CD14-positive monocyte (primary cell): ENCODE measurements around the gene THBS1. TPM values are rescaled to one million over a fixed set of nuclear protein-coding genes. Genes with fewer than 3 reads are reported as not detected.

Source experiments
- DNase-seq, 3 donors: peaks; one replicate each; pipeline ENCODE4 v3.0.0-alpha.2; 2011 to 2022
- H2AFZ ChIP-seq: 2 replicates; pipeline ENCODE4 v1.6.0; 2012; ENCODE audit warnings: mild to moderate bottlenecking, low read depth, low read length, inconsistent platforms; ENCODE audit not compliant: insufficient read depth, poor library complexity, severe bottlenecking
- H3K27ac ChIP-seq, 2 donors: 1 replicate in 1 of 2; 2 replicates in 1 of 2; pipeline ENCODE4 v1.5.1; 2012 to 2013; ENCODE audit warnings: low read length in 2 of 2, control low read depth in 1 of 2, inconsistent platforms in 1 of 2, low read depth in 1 of 2, mild to moderate bottlenecking in 1 of 2
- H3K27me3 ChIP-seq, 2 donors: one replicate each; pipeline versions ENCODE4 v1.6.0 to v1.6.1; 2011 to 2013; ENCODE audit warnings: low read length in 2 of 2; ENCODE audit not compliant: control insufficient read depth in 2 of 2, insufficient read depth in 2 of 2
- H3K36me3 ChIP-seq, 2 donors: replicated peaks in 1 of 2; 1 replicate in 1 of 2; 2 replicates in 1 of 2; pipeline versions ENCODE4 v1.5.1 to v1.6.1; 2012 to 2013; ENCODE audit warnings: low read length in 2 of 2, control low read depth in 1 of 2, inconsistent platforms in 1 of 2, mild to moderate bottlenecking in 1 of 2; ENCODE audit not compliant: insufficient read depth in 2 of 2, control insufficient read depth in 1 of 2
- H3K4me1 ChIP-seq, 2 donors: 1 replicate in 1 of 2; 2 replicates in 1 of 2; pipeline versions ENCODE4 v1.5.1 to v1.6.1; 2012 to 2013; ENCODE audit warnings: low read length in 2 of 2, control low read depth in 1 of 2, inconsistent platforms in 1 of 2, mild to moderate bottlenecking in 1 of 2, moderate library complexity in 1 of 2; ENCODE audit not compliant: insufficient read depth in 2 of 2, control insufficient read depth in 1 of 2
- H3K4me2 ChIP-seq: replicated peaks from 2 replicates; pipeline ENCODE3; 2012; ENCODE audit warnings: low read length, moderate library complexity, mild to moderate bottlenecking; ENCODE audit not compliant: poor library complexity, severe bottlenecking; ENCODE audit errors: extremely low read depth
- H3K4me3 ChIP-seq, 3 experiments: fragments of 200-600 bp in 1 of 3; sonication (generic) in 1 of 3; replicated peaks in 1 of 3; 1 replicate in 2 of 3; 2 replicates in 1 of 3; pipeline ENCODE4 v1.5.1; 2011 to 2013; ENCODE audit warnings: low read length in 3 of 3, mild to moderate bottlenecking in 3 of 3, control low read depth in 2 of 3, low read depth in 2 of 3, inconsistent platforms in 1 of 3, moderate library complexity in 1 of 3
- H3K79me2 ChIP-seq: 2 replicates; pipeline ENCODE4 v1.6.0; 2012; ENCODE audit warnings: mild to moderate bottlenecking, control low read depth, inconsistent platforms, low read length, moderate library complexity; ENCODE audit not compliant: insufficient read depth
- H3K9ac ChIP-seq: 2 replicates; pipeline ENCODE4 v1.6.0; 2017; ENCODE audit warnings: low read length, mild to moderate bottlenecking; ENCODE audit not compliant: insufficient read depth, poor library complexity, severe bottlenecking
- H3K9me3 ChIP-seq, 2 donors: replicated peaks in 1 of 2; 1 replicate in 1 of 2; 2 replicates in 1 of 2; pipeline versions ENCODE4 v1.5.1 to v1.6.1; 2012 to 2013; ENCODE audit warnings: low read length in 2 of 2, control low read depth in 1 of 2; ENCODE audit not compliant: control insufficient read depth in 1 of 2, insufficient read depth in 1 of 2
- H4K20me1 ChIP-seq: 2 replicates; pipeline ENCODE4 v1.6.0; 2012; ENCODE audit warnings: mild to moderate bottlenecking, low read length, control low read depth, moderate library complexity; ENCODE audit not compliant: insufficient read depth
- H3K27ac Mint-ChIP-seq, 7 donors: one replicate each; pipeline ENCODE4 v1.8.0; 2020; ENCODE audit warnings: mild to moderate bottlenecking in 7 of 7, mixed read lengths in 7 of 7, moderate library complexity in 6 of 7, inconsistent platforms in 2 of 7
- H3K27me3 Mint-ChIP-seq, 3 donors: one replicate each; pipeline ENCODE4 v1.8.0; 2021 to 2022; ENCODE audit warnings: low read depth in 3 of 3, mild to moderate bottlenecking in 3 of 3, mixed read lengths in 3 of 3, moderate library complexity in 3 of 3, inconsistent platforms in 1 of 3
- H3K36me3 Mint-ChIP-seq, 2 donors: one replicate each; pipeline ENCODE4 v1.8.0; 2020; ENCODE audit warnings: mixed read lengths in 2 of 2, inconsistent platforms in 1 of 2, mild to moderate bottlenecking in 1 of 2
- H3K4me1 Mint-ChIP-seq: one replicate; pipeline ENCODE4 v1.8.0; 2020; ENCODE audit warnings: mild to moderate bottlenecking, mixed read lengths
- H3K4me3 Mint-ChIP-seq, 2 donors: one replicate each; pipeline ENCODE4 v1.8.0; 2020; ENCODE audit warnings: mild to moderate bottlenecking in 2 of 2, mixed read lengths in 2 of 2, moderate library complexity in 1 of 2
- H3K9me3 Mint-ChIP-seq, 7 donors: one replicate each; pipeline ENCODE4 v1.8.0; 2020 to 2022; ENCODE audit warnings: mixed read lengths in 7 of 7, mild to moderate bottlenecking in 6 of 7, moderate library complexity in 6 of 7, inconsistent platforms in 2 of 7
- WGBS: methylation state at CpG from one replicate; pipeline ENCODE4 v1.1.5; 2013; ENCODE audit warnings: missing lambda C conversion rate; ENCODE audit not compliant: insufficient coverage; 5-methylcytosine and 5-hydroxymethylcytosine counted together
- intact Hi-C, 2 donors: fragments of 100-400 bp; cut with micrococcal nuclease; formaldehyde crosslinking; loops; one replicate each; pipeline versions ENCODE4 v1.15.0 to v1.15.1; 2023
- polyA plus RNA-seq, 3 donors: library from polyadenylated mRNA; depleted of rRNA in 1 of 3; unstranded in 2 of 3; stranded (reverse) in 1 of 3; fragments of 300-500 nt in 2 of 3; fragments of >200 nt in 1 of 3; fragmentation: Illumina TruSeq in 2 of 3; gene quantifications; 1 replicate in 2 of 3; 2 replicates in 1 of 3; pipeline ENCODE4 v1.2.3, GENCODE V29; 2012 to 2021
- TF ChIP-seq, protein P1 (sequence below): fragments of 200-600 bp; IDR thresholded peaks from one replicate; pipeline ENCODE4 v1.8.0; 2022; ENCODE audit warnings: antibody characterized with exemption, mild to moderate bottlenecking

THBS1 gene
- polyA plus RNA-seq, 3 donors, result 0.52 to 151 (median 55.4) TPM

GRCh38 chr15:39631357-39631756 is 50.5 kb downstream of the THBS1 start:
- H3K79me2 ChIP-seq, result no peaks in the 10 kb centered on the region
- no peak overlapping the region for H3K4me3 ChIP-seq
- Mint-ChIP-seq H3K27ac (no peak overlapping the region), H3K9me3 (peaks cover 0 to 6% (median 2%) of the 10 kb centered on the region in 7 donors), H3K27me3 (peaks cover 0 to 2% (median 0%) of the 10 kb centered on the region in 3 donors), H3K36me3 (no peaks in the 10 kb centered on the region), H3K4me3 (no peak overlapping the region), H3K4me1 (peaks cover 6% of the 10 kb centered on the region)
- H4K20me1 ChIP-seq, result no peaks in the 10 kb centered on the region
- no peak overlapping the region for H2AFZ ChIP-seq
- H3K4me2 ChIP-seq, result no peak overlapping the region
- H3K27me3 ChIP-seq, result no peaks in the 10 kb centered on the region
- DNase-seq, result no peak
- H3K9ac ChIP-seq, result no peak overlapping the region
- 100% methylated on average over 1 of the region's 3 CpGs for WGBS
- TF ChIP-seq, protein P1, sequence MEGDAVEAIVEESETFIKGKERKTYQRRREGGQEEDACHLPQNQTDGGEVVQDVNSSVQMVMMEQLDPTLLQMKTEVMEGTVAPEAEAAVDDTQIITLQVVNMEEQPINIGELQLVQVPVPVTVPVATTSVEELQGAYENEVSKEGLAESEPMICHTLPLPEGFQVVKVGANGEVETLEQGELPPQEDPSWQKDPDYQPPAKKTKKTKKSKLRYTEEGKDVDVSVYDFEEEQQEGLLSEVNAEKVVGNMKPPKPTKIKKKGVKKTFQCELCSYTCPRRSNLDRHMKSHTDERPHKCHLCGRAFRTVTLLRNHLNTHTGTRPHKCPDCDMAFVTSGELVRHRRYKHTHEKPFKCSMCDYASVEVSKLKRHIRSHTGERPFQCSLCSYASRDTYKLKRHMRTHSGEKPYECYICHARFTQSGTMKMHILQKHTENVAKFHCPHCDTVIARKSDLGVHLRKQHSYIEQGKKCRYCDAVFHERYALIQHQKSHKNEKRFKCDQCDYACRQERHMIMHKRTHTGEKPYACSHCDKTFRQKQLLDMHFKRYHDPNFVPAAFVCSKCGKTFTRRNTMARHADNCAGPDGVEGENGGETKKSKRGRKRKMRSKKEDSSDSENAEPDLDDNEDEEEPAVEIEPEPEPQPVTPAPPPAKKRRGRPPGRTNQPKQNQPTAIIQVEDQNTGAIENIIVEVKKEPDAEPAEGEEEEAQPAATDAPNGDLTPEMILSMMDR, result no peak
- peaks cover 0 to 4% of the 10 kb centered on the region in 2 donors for H3K4me1 ChIP-seq
- H3K36me3 ChIP-seq, result no peaks in the 10 kb centered on the region
- H3K27ac ChIP-seq, result no peak overlapping the region
- no peaks in the 10 kb centered on the region for H3K9me3 ChIP-seq
- intact Hi-C loops, result no loop called here

DNA sequence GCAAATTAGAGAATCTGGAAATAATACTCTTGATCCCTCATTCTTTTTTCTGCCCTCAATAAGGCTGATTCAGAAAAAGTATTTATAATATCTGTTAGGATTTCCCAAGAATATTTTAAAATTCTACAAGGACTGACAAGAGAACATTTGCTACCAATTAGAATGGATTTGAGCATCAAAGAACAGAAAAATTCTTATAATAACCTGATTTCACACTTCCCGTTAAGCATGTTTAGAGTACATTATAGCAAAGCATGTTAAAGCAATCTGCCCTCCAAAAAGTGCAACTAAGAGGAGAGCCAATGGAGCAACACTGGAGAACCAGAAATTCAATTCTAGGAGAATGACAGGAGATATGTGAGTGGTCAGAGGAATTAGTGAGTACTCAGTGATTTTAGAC is 57.2 kb downstream of the THBS1 start:
- Histone ChIP-seq H3K79me2 (no peaks in the 10 kb centered on the region), H3K9ac (no peak overlapping the region), H3K27ac (no peak overlapping the region), H4K20me1 (no peaks in the 10 kb centered on the region), H2AFZ (no peak overlapping the region), H3K36me3 (no peaks in the 10 kb centered on the region), H3K27me3 (no peaks in the 10 kb centered on the region), H3K4me2 (no peak overlapping the region), H3K4me3 (no peak overlapping the region), H3K4me1 (no peaks in the 10 kb centered on the region), H3K9me3 (no peaks in the 10 kb centered on the region)
- no peaks in the 10 kb centered on the region for H3K36me3 Mint-ChIP-seq
- H3K4me1 Mint-ChIP-seq, result no peaks in the 10 kb centered on the region
- H3K27me3 Mint-ChIP-seq, result peaks cover 0 to 4% (median 2%) of the 10 kb centered on the region in 3 donors
- no peak overlapping the region for H3K27ac Mint-ChIP-seq
- no CpG with 5 or more reads among the region's 1 CpG for WGBS
- peaks cover 0 to 2% (median 0%) of the 10 kb centered on the region in 7 donors for H3K9me3 Mint-ChIP-seq
- DNase-seq, result no peak
- TF ChIP-seq, protein P1, result no peak
- intact Hi-C loops, result no loop called here
- H3K4me3 Mint-ChIP-seq, result no peak overlapping the region
